OCI-M2 (cell line): ENCODE measurements around the gene HOXA5.

Experiments
- DNase-seq: peaks from one replicate; lab custom pipeline; 2025; ENCODE audit not compliant: unreplicated experiment; lab: John Stamatoyannopoulos, UW

Gene HOXA5

GRCh38 chr7:27160546-27161213 is 17.2 kb upstream of the HOXA5 start:
- no peak for DNase-seq

GRCh38 chr7:27160145-27160545 is 16.7 kb upstream of the HOXA5 start:
- no peak for DNase-seq

GRCh38 chr7:27159266-27160144 is 16.0 kb upstream of the HOXA5 start:
- no peak for DNase-seq

GRCh38 chr7:27158436-27159265 is 15.2 kb upstream of the HOXA5 start:
- DNase-seq: no peak

- DNase-seq: no peak
Measured at GRCh38 chr7:27157702-27158431, 14.4 kb upstream of the HOXA5 start.

GRCh38 chr7:27156916-27157701 is 13.6 kb upstream of the HOXA5 start:
- no peak for DNase-seq

- DNase-seq: no peak
Measured at GRCh38 chr7:27156508-27156898, 13.0 kb upstream of the HOXA5 start, which contains the start of gene HOXA7. Gene HOXA7, minus strand, starts transcription at chr7:27156675. Its CDS starts 130 bp downstream, at chr7:27156545.

- no peak for DNase-seq
Measured at GRCh38 chr7:27155816-27156507, 12.5 kb upstream of the HOXA5 start.

GRCh38 chr7:27154901-27155815 is 11.7 kb upstream of the HOXA5 start:
- DNase-seq: no peak

- DNase-seq: no peak
Measured at GRCh38 chr7:27154369-27154768, 10.9 kb upstream of the HOXA5 start.

- DNase-seq: no peak
Measured at GRCh38 chr7:27153526-27153925, 10.0 kb upstream of the HOXA5 start.

- DNase-seq: no peak
Measured at GRCh38 chr7:27152816-27153442, 9.4 kb upstream of the HOXA5 start.

GRCh38 chr7:27151931-27152815 is 8.7 kb upstream of the HOXA5 start, which contains the start of gene HOXA3:
Gene HOXA3, minus strand, starts transcription at chr7:27152583. Its CDS starts 41,943 bp downstream, at chr7:27110640.
- no peak for DNase-seq

GRCh38 chr7:27151341-27151930 is 8.0 kb upstream of the HOXA5 start:
- DNase-seq: no peak

GRCh38 chr7:27150568-27151340 is 7.3 kb upstream of the HOXA5 start:
- DNase-seq: no peak
